GM12891 (cell line): ENCODE data around the gene GPR34.
"Not testable (repeated sequence)": the region's sequence is repeated elsewhere in the genome, so short reads cannot be mapped to it uniquely, and the experiment has no call there.

Experiments used
- DNase-seq: peaks from one replicate; pipeline ENCODE4 v3.0.0; 2011; ENCODE audit warnings: low spot score; ENCODE audit not compliant: insufficient read length
- FAIRE-seq: peaks from 2 replicates; lab custom pipeline; 2011; peaks lifted over from hg19 to GRCh38; lab: Jason Lieb, UNC
- PAX5 ChIP-seq: IDR thresholded peaks from 2 replicates; pipeline ENCODE4 v1.6.1; 2011; ENCODE audit warnings: low read length, moderate library complexity, mild to moderate bottlenecking; ENCODE audit not compliant: insufficient read depth, severe bottlenecking
- POLR2A ChIP-seq: IDR thresholded peaks from 2 replicates; pipeline ENCODE4 v1.6.1; 2011; ENCODE audit warnings: low read depth, low read length, control low read depth
- POLR2AphosphoS5 ChIP-seq: IDR thresholded peaks from 2 replicates; pipeline ENCODE4 v1.6.1; 2011; ENCODE audit warnings: low read depth, low read length, control low read depth
- POU2F2 ChIP-seq: IDR thresholded peaks from 2 replicates; pipeline ENCODE4 v1.6.1; 2011; ENCODE audit warnings: low read depth, mild to moderate bottlenecking, control low read depth, low read length, moderate library complexity
- SPI1 ChIP-seq: IDR thresholded peaks from 2 replicates; pipeline ENCODE4 v1.6.1; 2011; ENCODE audit warnings: low read depth, low read length, control low read depth
- TAF1 ChIP-seq: IDR thresholded peaks from 2 replicates; pipeline ENCODE4 v1.6.1; 2011; ENCODE audit warnings: low read depth, low read length, control low read depth

GPR34 gene

DNA sequence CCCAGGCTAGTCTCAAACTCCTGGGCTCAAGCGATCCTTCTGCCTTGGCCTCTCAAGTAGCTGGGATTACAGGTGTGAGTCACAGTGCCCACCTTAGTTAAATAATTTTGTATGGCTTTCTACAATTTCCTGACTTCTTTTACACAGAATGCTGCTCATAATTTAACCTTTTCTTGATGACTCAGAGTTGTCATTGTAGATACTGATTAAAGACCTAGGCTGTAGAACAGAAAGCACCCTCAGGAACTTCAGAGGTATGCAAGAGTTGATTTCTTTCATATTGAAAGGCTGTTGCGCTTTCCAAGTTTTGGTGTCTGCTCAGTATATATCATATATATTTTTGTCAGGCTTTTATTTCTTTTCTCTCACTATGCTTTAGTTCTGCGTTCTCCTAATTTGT, 21.1 kb upstream of the GPR34 start:
- DNase-seq, result no peak
- FAIRE-seq, result no peak
- TF ChIP-seq TAF1 (no peak), POU2F2 (no peak), POLR2A (no peak), PAX5 (no peak), POLR2AphosphoS5 (no peak), SPI1 (no peak)

DNA sequence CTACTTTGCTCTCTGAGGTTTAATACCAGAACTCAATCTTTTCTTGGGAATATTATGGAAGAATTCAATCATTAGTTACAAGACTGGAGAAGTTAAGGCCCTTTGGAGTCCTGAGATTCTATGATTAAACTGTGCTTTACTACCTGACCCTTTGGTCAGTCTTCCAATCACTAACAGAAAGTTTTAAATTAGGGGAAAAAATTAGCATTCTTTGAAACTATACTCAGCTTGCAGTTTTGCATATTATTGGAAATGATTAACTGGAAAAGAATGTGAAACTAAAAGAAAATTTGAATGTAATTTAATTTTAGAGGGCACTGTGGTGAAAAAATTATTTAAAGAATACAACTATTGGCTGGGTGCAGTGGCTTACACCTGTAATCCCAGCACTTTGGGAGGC, 18.7 kb upstream of the GPR34 start:
- DNase-seq, result no peak
- no peak for FAIRE-seq
- no peak for TF ChIP-seq POU2F2
- TF ChIP-seq SPI1, result no peak
- TF ChIP-seq POLR2A, result no peak
- TF ChIP-seq PAX5, result no peak
- no peak for TF ChIP-seq POLR2AphosphoS5
- no peak for TF ChIP-seq TAF1

DNA sequence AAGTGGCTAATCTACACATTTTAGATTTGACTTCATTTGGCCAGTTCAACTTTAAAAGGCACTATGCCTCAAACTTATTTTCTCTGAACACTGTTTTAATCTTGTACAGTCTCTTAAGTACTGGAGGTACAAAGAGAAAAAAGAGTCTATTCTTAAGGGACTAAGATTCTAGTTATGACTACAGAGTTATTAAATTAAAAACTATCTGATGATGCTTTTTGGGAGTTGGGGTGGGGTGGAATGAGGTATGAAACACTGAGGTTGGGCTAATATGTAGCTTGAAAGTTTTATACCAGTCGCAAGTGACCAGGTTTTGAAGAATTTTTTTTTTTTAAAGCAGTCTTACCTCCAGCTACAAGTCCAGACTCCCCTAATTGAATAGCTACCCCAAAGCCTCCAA, 17.7 kb upstream of the GPR34 start:
- TF ChIP-seq TAF1 (no peak), PAX5 (no peak), POLR2AphosphoS5 (no peak), POLR2A (no peak), SPI1 (no peak), POU2F2 (no peak)
- FAIRE-seq (no peak), DNase-seq (no peak)

DNA sequence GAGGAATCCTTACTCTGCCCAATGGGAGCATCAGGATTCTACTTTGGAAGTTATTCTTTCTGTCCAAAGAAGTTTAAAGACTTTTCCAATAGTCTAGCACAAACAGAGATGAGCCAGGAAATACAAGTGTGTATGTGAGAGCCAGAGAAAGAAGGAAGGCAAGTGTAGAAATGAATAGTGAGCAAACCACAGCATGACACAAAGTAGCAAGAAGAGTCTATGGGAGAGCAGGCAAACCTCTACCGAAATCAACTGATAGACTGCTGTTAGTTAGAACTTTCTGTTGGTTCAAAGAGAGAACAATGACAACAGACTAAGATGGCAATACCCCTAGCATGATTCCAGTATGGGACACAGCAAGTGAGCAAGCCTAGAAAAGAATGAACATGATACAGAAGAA, 16.1 kb upstream of the GPR34 start:
- FAIRE-seq (no peak), DNase-seq (no peak)
- TF ChIP-seq POU2F2 (no peak), SPI1 (no peak), TAF1 (no peak), PAX5 (no peak), POLR2A (no peak), POLR2AphosphoS5 (no peak)

DNA sequence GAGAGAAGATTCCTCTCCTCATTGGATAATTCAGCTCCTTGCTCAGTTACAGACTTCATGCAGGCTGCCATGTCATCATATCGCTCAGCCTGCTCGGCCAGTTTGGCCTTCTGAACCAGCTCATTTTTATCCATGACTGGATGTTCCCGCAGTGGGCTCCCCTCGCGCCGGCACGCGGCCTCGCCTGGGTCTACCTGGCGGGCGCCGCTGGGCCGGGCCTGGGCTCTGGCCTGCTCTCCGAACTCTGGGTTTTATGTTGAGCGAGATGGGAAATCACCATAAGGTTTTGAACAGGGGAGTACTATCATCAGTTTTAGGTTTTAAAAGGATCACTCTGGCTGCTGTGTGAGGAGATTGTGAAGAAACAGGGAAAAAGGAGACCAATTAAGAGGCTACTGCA, 12.4 kb upstream of the GPR34 start:
- FAIRE-seq, DNase-seq: not testable (repeated sequence)

DNA sequence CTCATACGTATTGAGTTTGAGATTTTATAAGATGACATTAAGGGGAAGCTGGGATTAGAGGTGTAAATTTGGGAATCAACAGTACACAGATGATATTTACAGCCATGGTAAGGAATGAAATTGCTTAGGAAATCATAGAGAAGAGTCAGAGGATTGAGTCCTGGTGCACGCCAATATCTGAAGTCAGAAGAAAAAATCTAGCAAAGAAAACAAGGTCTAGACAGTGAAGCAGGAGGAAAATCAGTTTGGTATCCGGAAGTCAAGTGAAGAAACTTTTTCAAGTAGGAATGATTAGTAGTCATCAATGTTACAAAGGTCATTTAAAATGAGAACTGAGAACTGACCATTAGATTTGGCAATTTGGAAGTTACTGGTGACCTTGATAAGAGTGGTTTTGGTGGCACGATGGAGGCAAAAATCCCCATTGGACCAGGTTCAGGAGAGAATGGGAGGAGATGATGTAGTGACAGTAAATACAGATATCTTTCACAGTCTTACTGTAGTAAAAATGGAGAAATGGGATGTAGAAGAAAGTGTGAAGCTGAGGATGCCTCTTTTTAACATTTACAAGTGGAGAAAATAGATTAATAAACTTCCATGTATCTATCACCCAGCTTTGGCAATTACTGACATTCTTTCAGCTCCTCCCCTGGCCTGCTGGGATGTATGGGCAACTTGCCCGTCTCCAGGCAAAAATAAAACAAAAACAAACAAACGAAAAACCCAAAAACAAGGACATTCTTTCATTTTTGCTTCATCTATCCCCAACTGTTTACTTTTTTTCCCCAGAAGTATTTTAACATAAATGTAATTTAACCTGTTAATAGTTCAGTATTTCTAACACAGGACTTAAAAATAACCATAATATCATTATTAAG, 11.4 kb upstream of the GPR34 start:
- no peak for TF ChIP-seq PAX5
- TF ChIP-seq POLR2AphosphoS5, result no peak
- TF ChIP-seq TAF1, result no peak
- TF ChIP-seq POLR2A, result no peak
- no peak for TF ChIP-seq POU2F2
- TF ChIP-seq SPI1, result no peak
- DNase-seq (no peak), FAIRE-seq (no peak)

DNA sequence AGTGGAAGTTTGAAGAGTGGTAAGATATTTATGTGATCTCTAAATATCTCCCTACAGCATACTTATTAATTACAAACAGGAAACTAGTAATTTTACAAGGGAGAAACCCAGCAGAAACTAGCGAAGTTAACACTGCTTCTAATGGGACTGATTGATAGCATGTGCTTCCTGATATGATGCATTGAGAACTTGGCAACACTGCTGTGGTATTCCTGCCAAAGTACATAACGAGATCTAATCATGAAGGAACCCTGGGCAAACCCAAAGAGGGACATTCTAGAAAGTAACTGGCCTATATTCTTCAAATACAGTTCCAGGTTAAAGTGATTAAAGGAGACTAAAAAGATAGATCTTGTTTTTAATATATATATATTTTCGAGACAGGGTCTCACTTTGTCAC, 4.6 kb upstream of the GPR34 start:
- no peak for TF ChIP-seq TAF1
- no peak for TF ChIP-seq POLR2AphosphoS5
- TF ChIP-seq SPI1, result no peak
- no peak for TF ChIP-seq POU2F2
- no peak for TF ChIP-seq PAX5
- no peak for TF ChIP-seq POLR2A
- FAIRE-seq, result no peak
- no peak for DNase-seq

DNA sequence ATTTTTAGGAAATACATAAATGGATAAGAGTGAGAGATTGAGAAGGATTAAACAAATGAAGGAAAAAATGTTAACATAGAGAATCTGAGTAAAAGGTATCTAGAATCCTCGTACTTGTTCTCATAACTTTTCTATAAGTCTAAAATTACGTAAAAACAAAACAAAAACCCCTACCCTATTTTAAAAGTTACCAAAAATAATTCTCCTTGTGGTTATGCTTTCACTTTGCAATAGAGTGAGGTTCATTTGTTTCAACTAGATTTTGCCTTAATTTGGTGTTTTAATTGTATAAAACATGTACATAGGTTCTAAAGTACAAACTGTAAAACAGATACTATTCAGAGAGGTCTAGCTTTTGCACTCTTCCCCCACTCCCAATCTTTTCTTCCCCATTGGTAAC, 3.8 kb upstream of the GPR34 start:
- TF ChIP-seq SPI1 (no peak), POLR2A (no peak), TAF1 (no peak), POLR2AphosphoS5 (no peak), POU2F2 (no peak), PAX5 (no peak)
- DNase-seq (no peak), FAIRE-seq (no peak)

DNA sequence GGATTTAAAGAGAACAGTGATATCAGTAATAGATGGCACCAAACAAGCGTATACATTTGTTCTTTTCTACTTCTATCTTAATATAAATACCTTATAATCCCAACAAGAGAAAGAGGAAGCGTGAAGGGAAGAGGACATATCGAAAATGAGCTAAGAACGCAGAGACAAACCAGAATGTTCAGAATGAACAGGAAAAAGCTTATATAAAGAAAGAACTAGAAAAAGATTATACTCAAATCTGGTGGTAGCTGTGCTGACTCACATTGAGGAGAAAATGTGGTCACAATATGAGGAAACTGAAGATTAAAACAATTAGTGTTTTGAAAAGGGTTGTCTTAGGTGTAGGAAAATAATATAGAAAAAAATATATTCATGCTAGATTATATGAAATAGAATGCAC, 2.0 kb upstream of the GPR34 start:
- TF ChIP-seq POLR2AphosphoS5 (no peak), TAF1 (no peak), POLR2A (no peak), SPI1 (peak; percentile 35; the same call in 1 of the 2 replicates)
- no peak for DNase-seq
- FAIRE-seq, result no peak

DNA sequence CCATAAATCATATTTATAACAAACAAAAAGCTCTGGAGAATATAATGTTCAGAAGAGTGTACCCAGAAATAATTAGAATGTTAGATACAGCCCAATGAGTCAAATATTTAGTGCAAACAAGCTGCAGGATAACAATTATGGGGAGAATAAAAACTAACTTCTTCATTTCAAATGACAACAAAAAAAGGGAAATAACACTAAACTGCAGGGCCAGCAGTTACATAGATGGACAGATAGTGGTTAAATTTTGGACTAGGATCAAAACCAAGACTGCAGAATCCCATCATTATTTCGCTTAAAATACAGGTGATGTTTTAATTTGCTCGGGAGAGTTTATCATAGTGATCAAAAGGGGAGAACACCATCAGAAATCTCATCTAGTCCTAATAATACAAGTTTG, 617 bp upstream of the GPR34 start:
- TF ChIP-seq POLR2A, result no peak
- no peak for TF ChIP-seq SPI1
- no peak for TF ChIP-seq PAX5
- no peak for TF ChIP-seq POLR2AphosphoS5
- DNase-seq (no peak), FAIRE-seq (no peak)
